Measurements from ENCODE around the gene CACNA1D.
A peak's percentile ranks its signal among the peaks of the same experiment; 100 is the strongest.

CACNA1D gene

GRCh38 chr3:53823026-53823955 is 328.9 kb downstream of the CACNA1D start:
- peaks cover 8% of the 10 kb centered on the region for H3K4me1 ChIP-seq (ENCODE audit: control insufficient read depth, insufficient read depth, low read length, poor library complexity, severe bottlenecking)
- 96% methylated on average over 61 to 63 of the region's 67 CpGs for WGBS, 2 experiments (ENCODE audit: insufficient coverage in 2 of 2)
- H3K9me3 ChIP-seq (ENCODE audit: control insufficient read depth, low read length): no peaks in the 10 kb centered on the region
- H3K36me3 ChIP-seq (ENCODE audit: control insufficient read depth, insufficient read depth, low read length): no peaks in the 10 kb centered on the region
- no peak overlapping the region for H3K4me3 ChIP-seq (ENCODE audit: extremely low read depth, insufficient read depth, low read length, poor library complexity, severe bottlenecking)
- peak overlapping the region; percentile 62 for H3K27ac ChIP-seq (ENCODE audit: low read depth, low read length, severe bottlenecking)

GRCh38 chr3:53823956-53824657 is 329.7 kb downstream of the CACNA1D start:
- 65 to 76% methylated on average over 8 to 10 of the region's 10 CpGs for WGBS, 2 experiments (ENCODE audit: insufficient coverage in 2 of 2)
- H3K36me3 ChIP-seq (ENCODE audit: control insufficient read depth, insufficient read depth, low read length): no peaks in the 10 kb centered on the region
- no peak overlapping the region for H3K4me3 ChIP-seq (ENCODE audit: extremely low read depth, insufficient read depth, low read length, poor library complexity, severe bottlenecking)
- H3K27ac ChIP-seq (ENCODE audit: low read depth, low read length, severe bottlenecking): peak overlapping the region; percentile 62
- H3K4me1 ChIP-seq (ENCODE audit: control insufficient read depth, insufficient read depth, low read length, poor library complexity, severe bottlenecking): peaks cover 8% of the 10 kb centered on the region
- no peaks in the 10 kb centered on the region for H3K9me3 ChIP-seq (ENCODE audit: control insufficient read depth, low read length)

- peaks cover 8% of the 10 kb centered on the region for H3K4me1 ChIP-seq (ENCODE audit: control insufficient read depth, insufficient read depth, low read length, poor library complexity, severe bottlenecking)
- 100% methylated on average over 1 of the region's 4 CpGs for WGBS, 2 experiments (ENCODE audit: insufficient coverage in 2 of 2)
- no peaks in the 10 kb centered on the region for H3K36me3 ChIP-seq (ENCODE audit: control insufficient read depth, insufficient read depth, low read length)
- H3K4me3 ChIP-seq (ENCODE audit: extremely low read depth, insufficient read depth, low read length, poor library complexity, severe bottlenecking): no peak overlapping the region
- H3K9me3 ChIP-seq (ENCODE audit: control insufficient read depth, low read length): no peaks in the 10 kb centered on the region
- H3K27ac ChIP-seq (ENCODE audit: low read depth, low read length, severe bottlenecking): no peak overlapping the region
Measured at GRCh38 chr3:53824795-53825194, 330.4 kb downstream of the CACNA1D start.

- WGBS, 2 experiments (ENCODE audit: insufficient coverage in 2 of 2): no CpG with 5 or more reads among the region's 1 CpG
- H3K9me3 ChIP-seq (ENCODE audit: control insufficient read depth, low read length): no peaks in the 10 kb centered on the region
- H3K36me3 ChIP-seq (ENCODE audit: control insufficient read depth, insufficient read depth, low read length): no peaks in the 10 kb centered on the region
- H3K27ac ChIP-seq (ENCODE audit: low read depth, low read length, severe bottlenecking): no peak overlapping the region
- H3K4me3 ChIP-seq (ENCODE audit: extremely low read depth, insufficient read depth, low read length, poor library complexity, severe bottlenecking): no peak overlapping the region
- peaks cover 8% of the 10 kb centered on the region for H3K4me1 ChIP-seq (ENCODE audit: control insufficient read depth, insufficient read depth, low read length, poor library complexity, severe bottlenecking)
Measured at GRCh38 chr3:53826048-53826447, 331.6 kb downstream of the CACNA1D start.

GRCh38 chr3:53828581-53828980 is 334.2 kb downstream of the CACNA1D start:
- Histone ChIP-seq H3K4me3 (ENCODE audit: extremely low read depth, insufficient read depth, low read length, poor library complexity, severe bottlenecking) (no peak overlapping the region), H3K27ac (ENCODE audit: low read depth, low read length, severe bottlenecking) (no peak overlapping the region), H3K4me1 (ENCODE audit: control insufficient read depth, insufficient read depth, low read length, poor library complexity, severe bottlenecking) (peaks cover 8% of the 10 kb centered on the region), H3K36me3 (ENCODE audit: control insufficient read depth, insufficient read depth, low read length) (no peaks in the 10 kb centered on the region), H3K9me3 (ENCODE audit: control insufficient read depth, low read length) (no peaks in the 10 kb centered on the region)
- WGBS, 2 experiments (ENCODE audit: insufficient coverage in 2 of 2): 83 to 100% methylated on average over 1 of the region's 1 CpG

GRCh38 chr3:53829605-53830004 is 335.2 kb downstream of the CACNA1D start:
- Histone ChIP-seq H3K36me3 (ENCODE audit: control insufficient read depth, insufficient read depth, low read length) (no peaks in the 10 kb centered on the region), H3K9me3 (ENCODE audit: control insufficient read depth, low read length) (no peaks in the 10 kb centered on the region), H3K27ac (ENCODE audit: low read depth, low read length, severe bottlenecking) (no peak overlapping the region), H3K4me1 (ENCODE audit: control insufficient read depth, insufficient read depth, low read length, poor library complexity, severe bottlenecking) (peaks cover under 1% of the 10 kb centered on the region), H3K4me3 (ENCODE audit: extremely low read depth, insufficient read depth, low read length, poor library complexity, severe bottlenecking) (no peak overlapping the region)
- WGBS, 2 experiments (ENCODE audit: insufficient coverage in 2 of 2): 94 to 100% methylated on average over 1 to 2 of the region's 2 CpGs

GRCh38 chr3:53830944-53831343 is 336.5 kb downstream of the CACNA1D start:
- H3K4me3 ChIP-seq (ENCODE audit: extremely low read depth, insufficient read depth, low read length, poor library complexity, severe bottlenecking): no peak overlapping the region
- H3K27ac ChIP-seq (ENCODE audit: low read depth, low read length, severe bottlenecking): no peak overlapping the region
- WGBS, 2 experiments (ENCODE audit: insufficient coverage in 2 of 2): 91 to 92% methylated on average over 6 of the region's 6 CpGs
- no peaks in the 10 kb centered on the region for H3K36me3 ChIP-seq (ENCODE audit: control insufficient read depth, insufficient read depth, low read length)
- no peaks in the 10 kb centered on the region for H3K9me3 ChIP-seq (ENCODE audit: control insufficient read depth, low read length)
- H3K4me1 ChIP-seq (ENCODE audit: control insufficient read depth, insufficient read depth, low read length, poor library complexity, severe bottlenecking): no peaks in the 10 kb centered on the region

- Histone ChIP-seq H3K4me3 (ENCODE audit: extremely low read depth, insufficient read depth, low read length, poor library complexity, severe bottlenecking) (no peak overlapping the region), H3K27ac (ENCODE audit: low read depth, low read length, severe bottlenecking) (no peak overlapping the region), H3K36me3 (ENCODE audit: control insufficient read depth, insufficient read depth, low read length) (no peaks in the 10 kb centered on the region), H3K9me3 (ENCODE audit: control insufficient read depth, low read length) (no peaks in the 10 kb centered on the region), H3K4me1 (ENCODE audit: control insufficient read depth, insufficient read depth, low read length, poor library complexity, severe bottlenecking) (no peaks in the 10 kb centered on the region)
- 91 to 92% methylated on average over 6 to 8 of the region's 9 CpGs for WGBS, 2 experiments (ENCODE audit: insufficient coverage in 2 of 2)
Measured at GRCh38 chr3:53833053-53833645, 338.7 kb downstream of the CACNA1D start.

GRCh38 chr3:53833700-53834099 is 339.3 kb downstream of the CACNA1D start:
- WGBS, 2 experiments (ENCODE audit: insufficient coverage in 2 of 2): 94 to 98% methylated on average over 4 to 5 of the region's 5 CpGs
- H3K4me1 ChIP-seq (ENCODE audit: control insufficient read depth, insufficient read depth, low read length, poor library complexity, severe bottlenecking): no peaks in the 10 kb centered on the region

GRCh38 chr3:53834429-53835095 is 340.2 kb downstream of the CACNA1D start:
- 93% methylated on average over 6 of the region's 6 CpGs for WGBS, 2 experiments (ENCODE audit: insufficient coverage in 2 of 2)

More at GRCh38 chr3:53833700-53834099, 339.3 kb downstream of the CACNA1D start:
- no peaks in the 10 kb centered on the region for H3K36me3 ChIP-seq (ENCODE audit: control insufficient read depth, insufficient read depth, low read length)
- no peak overlapping the region for H3K27ac ChIP-seq (ENCODE audit: low read depth, low read length, severe bottlenecking)
- H3K4me3 ChIP-seq (ENCODE audit: extremely low read depth, insufficient read depth, low read length, poor library complexity, severe bottlenecking): no peak overlapping the region
- no peaks in the 10 kb centered on the region for H3K9me3 ChIP-seq (ENCODE audit: control insufficient read depth, low read length)

More at GRCh38 chr3:53834429-53835095, 340.2 kb downstream of the CACNA1D start:
- Histone ChIP-seq H3K4me1 (ENCODE audit: control insufficient read depth, insufficient read depth, low read length, poor library complexity, severe bottlenecking) (no peaks in the 10 kb centered on the region), H3K27ac (ENCODE audit: low read depth, low read length, severe bottlenecking) (no peak overlapping the region), H3K36me3 (ENCODE audit: control insufficient read depth, insufficient read depth, low read length) (no peaks in the 10 kb centered on the region), H3K9me3 (ENCODE audit: control insufficient read depth, low read length) (no peaks in the 10 kb centered on the region), H3K4me3 (ENCODE audit: extremely low read depth, insufficient read depth, low read length, poor library complexity, severe bottlenecking) (no peak overlapping the region)
